Common myeloid progenitor, CD34-positive (primary cell): Measurements from ENCODE around the gene VPS13C.
A peak's percentile ranks its signal among the peaks of the same experiment; 100 is the strongest.

Experiments used
- CTCF ChIA-PET: fragments of 350-600 bp; sonication (Branson Sonifier 250); formaldehyde crosslinking; loops from one replicate; lab custom pipeline; 2021; ENCODE audit warnings: antibody characterized with exemption; lab: Charles Lee
- POLR2A ChIA-PET: fragments of 350-600 bp; sonication (Branson Sonifier 250); formaldehyde crosslinking; loops from one replicate; lab custom pipeline; 2021; ENCODE audit warnings: antibody characterized with exemption; lab: Charles Lee
- DNase-seq, 3 donors: peaks; one replicate each; pipeline versions ENCODE4 v3.0.0 to v3.0.0-alpha.2; 2013
- H3K27ac ChIP-seq, 2 experiments: 1 replicate in 1 of 2; 2 replicates in 1 of 2; pipeline ENCODE4 v1.7.0; 2013; ENCODE audit warnings: inconsistent platforms in 2 of 2, low read length in 2 of 2, mild to moderate bottlenecking in 2 of 2, low read depth in 1 of 2, moderate library complexity in 1 of 2; ENCODE audit not compliant: severe bottlenecking in 2 of 2, insufficient read depth in 1 of 2, poor library complexity in 1 of 2
- H3K27me3 ChIP-seq, 5 experiments: replicated peaks in 2 of 5; 1 replicate in 3 of 5; 2 replicates in 2 of 5; pipeline versions ENCODE4 v1.6.1 to v1.7.0; 2013; ENCODE audit warnings: low read length in 4 of 5, mild to moderate bottlenecking in 2 of 5, moderate library complexity in 2 of 5, inconsistent platforms in 1 of 5; ENCODE audit not compliant: insufficient read depth in 5 of 5, control insufficient read depth in 4 of 5
- H3K36me3 ChIP-seq, 4 experiments: 1 replicate in 2 of 4; 2 replicates in 2 of 4; pipeline versions ENCODE4 v1.6.1 to v1.7.0; 2013; ENCODE audit warnings: low read length in 3 of 4, control low read depth in 1 of 4, mild to moderate bottlenecking in 1 of 4; ENCODE audit not compliant: control insufficient read depth in 4 of 4, insufficient read depth in 4 of 4
- H3K4me1 ChIP-seq, 4 experiments: 1 replicate in 3 of 4; 2 replicates in 1 of 4; pipeline versions ENCODE4 v1.6.1 to v1.7.1; 2013; ENCODE audit warnings: low read length in 3 of 4, mild to moderate bottlenecking in 3 of 4, control low read depth in 1 of 4, inconsistent platforms in 1 of 4, moderate library complexity in 1 of 4; ENCODE audit not compliant: control insufficient read depth in 4 of 4, insufficient read depth in 4 of 4; ENCODE audit errors: control extremely low read depth in 1 of 4
- H3K4me3 ChIP-seq, 7 experiments: 1 replicate in 4 of 7; 2 replicates in 3 of 7; pipeline versions ENCODE4 v1.5.1 to v1.7.0; 2013; ENCODE audit warnings: mild to moderate bottlenecking in 7 of 7, low read length in 6 of 7, moderate library complexity in 6 of 7, inconsistent platforms in 2 of 7, low read depth in 2 of 7, control low read depth in 1 of 7; ENCODE audit not compliant: insufficient read depth in 4 of 7, control insufficient read depth in 1 of 7; ENCODE audit errors: extremely low read depth in 1 of 7
- H3K9me3 ChIP-seq, 5 experiments: 1 replicate in 4 of 5; 2 replicates in 1 of 5; pipeline versions ENCODE4 v1.6.1 to v1.7.1; 2013; ENCODE audit warnings: low read length in 4 of 5, mild to moderate bottlenecking in 2 of 5, inconsistent platforms in 1 of 5, low read depth in 1 of 5, moderate library complexity in 1 of 5; ENCODE audit not compliant: control insufficient read depth in 4 of 5, insufficient read depth in 2 of 5; ENCODE audit errors: control extremely low read depth in 1 of 5
- WGBS: methylation state at CpG from one replicate; pipeline ENCODE4 v1.1.5; 2013; ENCODE audit not compliant: insufficient coverage; 5-methylcytosine and 5-hydroxymethylcytosine counted together

Gene VPS13C

GRCh38 chr15:61830536-61831330 is 229.5 kb downstream of the VPS13C start:
- DNase-seq: peak in 2 of 3 donors; percentile 36 to 44
- Histone ChIP-seq H3K36me3 (no peaks in the 10 kb centered on the region), H3K27me3 (peaks cover 0 to 8% (median 5%) of the 10 kb centered on the region in 5 experiments), H3K27ac (no peak overlapping the region), H3K9me3 (no peaks in the 10 kb centered on the region), H3K4me3 (peak overlapping the region in 1 of 7 experiments; percentile 20), H3K4me1 (peaks cover 0 to 20% (median 18%) of the 10 kb centered on the region in 4 experiments)
- CTCF ChIA-PET: interaction anchor here (2.1 kb wide), 1 partner anchor 1244 kb away, joined by 5 read pairs; no protein-coding TSS in a partner anchor
- POLR2A ChIA-PET: no interaction called here
- 47% methylated on average over 9 of the region's 12 CpGs for WGBS

- Histone ChIP-seq H3K4me3 (no peak overlapping the region), H3K27me3 (peaks cover 0 to 3% (median 2%) of the 10 kb centered on the region in 5 experiments), H3K9me3 (no peaks in the 10 kb centered on the region), H3K4me1 (peaks cover 0 to 20% (median 16%) of the 10 kb centered on the region in 4 experiments), H3K36me3 (no peaks in the 10 kb centered on the region), H3K27ac (no peak overlapping the region)
- ChIA-PET POLR2A (no interaction called here), CTCF (interaction anchor here (0.6 to 1.0 kb wide), 2 partner anchors 662 to 898 kb away, joined by 3 read pairs; no protein-coding TSS in a partner anchor)
- 94% methylated on average over 7 of the region's 7 CpGs for WGBS
- no peak for DNase-seq
Measured at GRCh38 chr15:61829514-61829889, 230.7 kb downstream of the VPS13C start.

GRCh38 chr15:61828860-61829513 is 231.3 kb downstream of the VPS13C start:
- Histone ChIP-seq H3K36me3 (no peaks in the 10 kb centered on the region), H3K4me1 (peaks cover 0 to 20% (median 16%) of the 10 kb centered on the region in 4 experiments), H3K27me3 (peaks cover 0 to 3% (median 0%) of the 10 kb centered on the region in 5 experiments), H3K4me3 (no peak overlapping the region), H3K9me3 (no peaks in the 10 kb centered on the region), H3K27ac (no peak overlapping the region)
- 98% methylated on average over 3 of the region's 6 CpGs for WGBS
- DNase-seq: no peak
- POLR2A ChIA-PET: no interaction called here
- CTCF ChIA-PET: interaction anchor here (1.0 kb wide), 1 partner anchor 662 kb away, joined by 3 read pairs; no protein-coding TSS in a partner anchor

- no peaks in the 10 kb centered on the region for H3K27me3 ChIP-seq
- H3K9me3 ChIP-seq: no peaks in the 10 kb centered on the region
- WGBS: 99% methylated on average over 13 of the region's 13 CpGs
- no peak overlapping the region for H3K4me3 ChIP-seq
- no peak overlapping the region for H3K27ac ChIP-seq
- ChIA-PET CTCF (no interaction called here), POLR2A (no interaction called here)
- no peaks in the 10 kb centered on the region for H3K36me3 ChIP-seq
- H3K4me1 ChIP-seq: peaks cover 0 to 20% (median 16%) of the 10 kb centered on the region in 4 experiments
- DNase-seq: no peak
Measured at GRCh38 chr15:61828008-61828407, 232.2 kb downstream of the VPS13C start.

- Histone ChIP-seq H3K36me3 (no peaks in the 10 kb centered on the region), H3K4me3 (no peak overlapping the region), H3K27me3 (no peaks in the 10 kb centered on the region), H3K4me1 (peaks cover 0 to 20% (median 16%) of the 10 kb centered on the region in 4 experiments), H3K9me3 (no peaks in the 10 kb centered on the region), H3K27ac (no peak overlapping the region)
- POLR2A ChIA-PET: no interaction called here
- CTCF ChIA-PET: no interaction called here
- no peak for DNase-seq
- no CpG with 5 or more reads among the region's 1 CpG for WGBS
Measured at GRCh38 chr15:61827131-61827530, 233.1 kb downstream of the VPS13C start.

- H3K36me3 ChIP-seq: no peaks in the 10 kb centered on the region
- 50% methylated on average over 1 of the region's 1 CpG for WGBS
- CTCF ChIA-PET: no interaction called here
- H3K4me3 ChIP-seq: no peak overlapping the region
- DNase-seq: no peak
- H3K9me3 ChIP-seq: no peaks in the 10 kb centered on the region
- H3K27ac ChIP-seq: no peak overlapping the region
- H3K4me1 ChIP-seq: no peaks in the 10 kb centered on the region
- H3K27me3 ChIP-seq: peaks cover 0 to 3% (median 0%) of the 10 kb centered on the region in 5 experiments
- POLR2A ChIA-PET: no interaction called here
Measured at GRCh38 chr15:61824291-61824690, 236.0 kb downstream of the VPS13C start.

- CTCF ChIA-PET: interaction anchor here (1.7 kb wide), 1 partner anchor 11 kb away, joined by 5 read pairs; no protein-coding TSS in a partner anchor
- no peaks in the 10 kb centered on the region for H3K4me1 ChIP-seq
- no peak overlapping the region for H3K4me3 ChIP-seq
- no peaks in the 10 kb centered on the region for H3K9me3 ChIP-seq
- peaks cover 0 to 3% (median 0%) of the 10 kb centered on the region in 5 experiments for H3K27me3 ChIP-seq
- POLR2A ChIA-PET: no interaction called here
- H3K27ac ChIP-seq: no peak overlapping the region
- WGBS: 100% methylated on average over 2 of the region's 3 CpGs
- H3K36me3 ChIP-seq: no peaks in the 10 kb centered on the region
- DNase-seq: no peak
Measured at GRCh38 chr15:61822511-61822910, 237.7 kb downstream of the VPS13C start.
